GM23338 (cell line): ENCODE results near the gene BICC1.

ENCODE experiments used
- CREB1 ChIP-seq: fragments of 250-450 bp; sonication (Bioruptor Pico); IDR thresholded peaks from 2 replicates; pipeline ENCODE4 v1.5.0; 2020; ENCODE audit warnings: low read depth, mild to moderate bottlenecking, moderate library complexity
- EZH2 ChIP-seq: fragments of 200-600 bp; sonication (generic); IDR thresholded peaks from one replicate; pipeline ENCODE4 v1.8.0; 2017; ENCODE audit warnings: antibody characterized with exemption, mild to moderate bottlenecking, low read depth; ENCODE audit not compliant: unreplicated experiment
- EZH2phosphoT487 ChIP-seq: fragments of 200-600 bp; sonication (generic); IDR thresholded peaks from one replicate; pipeline ENCODE4 v1.8.1; 2018; ENCODE audit warnings: antibody characterized with exemption; ENCODE audit not compliant: unreplicated experiment
- JUNB ChIP-seq: IDR thresholded peaks from one replicate; pipeline ENCODE4 v1.6.1; 2016; ENCODE audit warnings: antibody characterized with exemption; ENCODE audit not compliant: unreplicated experiment
- NANOG ChIP-seq: IDR thresholded peaks from 2 replicates; pipeline ENCODE4 v1.6.1; 2016; ENCODE audit warnings: antibody characterized with exemption, borderline replicate concordance
- POLR2AphosphoS5 ChIP-seq: IDR thresholded peaks from 2 replicates; pipeline ENCODE4 v1.6.1; 2016; ENCODE audit warnings: antibody characterized with exemption, low read depth
- STAT1 ChIP-seq: IDR thresholded peaks from one replicate; pipeline ENCODE4 v1.6.1; 2016; ENCODE audit warnings: antibody characterized with exemption; ENCODE audit not compliant: unreplicated experiment
- TF ChIP-seq, protein P1 (sequence below), 2 experiments: fragments of 200-600 bp in 1 of 2; sonication (generic) in 1 of 2; conservative IDR thresholded peaks; 2 replicates each; pipeline versions ENCODE4 v1.5.1 to v1.6.1; 2016 to 2017; ENCODE audit warnings: antibody characterized with exemption in 2 of 2, low read depth in 2 of 2, mild to moderate bottlenecking in 2 of 2, moderate library complexity in 1 of 2
- TF ChIP-seq, protein P2 (sequence below): IDR thresholded peaks from one replicate; pipeline ENCODE4 v1.6.1; 2018; ENCODE audit warnings: antibody characterized with exemption; ENCODE audit not compliant: unreplicated experiment
- TF ChIP-seq, protein P3 (sequence below): IDR thresholded peaks from 2 replicates; pipeline ENCODE4 v1.6.1; 2016; ENCODE audit warnings: antibody characterized with exemption

DNA sequence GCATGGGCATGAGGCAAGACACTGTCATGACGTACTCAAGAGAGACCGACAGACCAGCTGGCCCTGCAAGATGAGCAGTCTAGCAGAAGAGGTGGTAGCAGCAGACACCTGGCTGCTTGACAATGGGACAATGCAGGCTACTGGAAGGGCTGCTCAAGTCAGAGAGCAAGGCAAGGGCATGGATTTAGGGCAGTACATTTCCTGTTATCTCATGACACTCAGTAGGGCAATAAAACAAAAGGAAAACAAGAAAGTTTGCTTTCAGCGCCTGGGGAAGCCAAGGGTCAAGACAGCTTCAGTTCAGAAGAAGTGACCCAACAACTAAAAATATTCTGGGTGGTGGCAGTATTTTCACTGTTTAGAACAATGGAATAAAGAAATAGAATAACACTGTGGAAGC lies 332.0 kb downstream of the BICC1 start:
- TF ChIP-seq, protein P1, sequence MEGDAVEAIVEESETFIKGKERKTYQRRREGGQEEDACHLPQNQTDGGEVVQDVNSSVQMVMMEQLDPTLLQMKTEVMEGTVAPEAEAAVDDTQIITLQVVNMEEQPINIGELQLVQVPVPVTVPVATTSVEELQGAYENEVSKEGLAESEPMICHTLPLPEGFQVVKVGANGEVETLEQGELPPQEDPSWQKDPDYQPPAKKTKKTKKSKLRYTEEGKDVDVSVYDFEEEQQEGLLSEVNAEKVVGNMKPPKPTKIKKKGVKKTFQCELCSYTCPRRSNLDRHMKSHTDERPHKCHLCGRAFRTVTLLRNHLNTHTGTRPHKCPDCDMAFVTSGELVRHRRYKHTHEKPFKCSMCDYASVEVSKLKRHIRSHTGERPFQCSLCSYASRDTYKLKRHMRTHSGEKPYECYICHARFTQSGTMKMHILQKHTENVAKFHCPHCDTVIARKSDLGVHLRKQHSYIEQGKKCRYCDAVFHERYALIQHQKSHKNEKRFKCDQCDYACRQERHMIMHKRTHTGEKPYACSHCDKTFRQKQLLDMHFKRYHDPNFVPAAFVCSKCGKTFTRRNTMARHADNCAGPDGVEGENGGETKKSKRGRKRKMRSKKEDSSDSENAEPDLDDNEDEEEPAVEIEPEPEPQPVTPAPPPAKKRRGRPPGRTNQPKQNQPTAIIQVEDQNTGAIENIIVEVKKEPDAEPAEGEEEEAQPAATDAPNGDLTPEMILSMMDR (conservative IDR thresholded peaks at IDR 0.05; ENCODE audit: low read depth in 2 of 2), result no peak
- TF ChIP-seq EZH2 (no peak), JUNB (no peak), CREB1 (CRISPR knock-in tag) (no peak), STAT1 (no peak), POLR2AphosphoS5 (no peak), EZH2phosphoT487 (no peak), NANOG (no peak)
- TF ChIP-seq, protein P2, sequence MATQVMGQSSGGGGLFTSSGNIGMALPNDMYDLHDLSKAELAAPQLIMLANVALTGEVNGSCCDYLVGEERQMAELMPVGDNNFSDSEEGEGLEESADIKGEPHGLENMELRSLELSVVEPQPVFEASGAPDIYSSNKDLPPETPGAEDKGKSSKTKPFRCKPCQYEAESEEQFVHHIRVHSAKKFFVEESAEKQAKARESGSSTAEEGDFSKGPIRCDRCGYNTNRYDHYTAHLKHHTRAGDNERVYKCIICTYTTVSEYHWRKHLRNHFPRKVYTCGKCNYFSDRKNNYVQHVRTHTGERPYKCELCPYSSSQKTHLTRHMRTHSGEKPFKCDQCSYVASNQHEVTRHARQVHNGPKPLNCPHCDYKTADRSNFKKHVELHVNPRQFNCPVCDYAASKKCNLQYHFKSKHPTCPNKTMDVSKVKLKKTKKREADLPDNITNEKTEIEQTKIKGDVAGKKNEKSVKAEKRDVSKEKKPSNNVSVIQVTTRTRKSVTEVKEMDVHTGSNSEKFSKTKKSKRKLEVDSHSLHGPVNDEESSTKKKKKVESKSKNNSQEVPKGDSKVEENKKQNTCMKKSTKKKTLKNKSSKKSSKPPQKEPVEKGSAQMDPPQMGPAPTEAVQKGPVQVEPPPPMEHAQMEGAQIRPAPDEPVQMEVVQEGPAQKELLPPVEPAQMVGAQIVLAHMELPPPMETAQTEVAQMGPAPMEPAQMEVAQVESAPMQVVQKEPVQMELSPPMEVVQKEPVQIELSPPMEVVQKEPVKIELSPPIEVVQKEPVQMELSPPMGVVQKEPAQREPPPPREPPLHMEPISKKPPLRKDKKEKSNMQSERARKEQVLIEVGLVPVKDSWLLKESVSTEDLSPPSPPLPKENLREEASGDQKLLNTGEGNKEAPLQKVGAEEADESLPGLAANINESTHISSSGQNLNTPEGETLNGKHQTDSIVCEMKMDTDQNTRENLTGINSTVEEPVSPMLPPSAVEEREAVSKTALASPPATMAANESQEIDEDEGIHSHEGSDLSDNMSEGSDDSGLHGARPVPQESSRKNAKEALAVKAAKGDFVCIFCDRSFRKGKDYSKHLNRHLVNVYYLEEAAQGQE, result no peak
- TF ChIP-seq, protein P3, sequence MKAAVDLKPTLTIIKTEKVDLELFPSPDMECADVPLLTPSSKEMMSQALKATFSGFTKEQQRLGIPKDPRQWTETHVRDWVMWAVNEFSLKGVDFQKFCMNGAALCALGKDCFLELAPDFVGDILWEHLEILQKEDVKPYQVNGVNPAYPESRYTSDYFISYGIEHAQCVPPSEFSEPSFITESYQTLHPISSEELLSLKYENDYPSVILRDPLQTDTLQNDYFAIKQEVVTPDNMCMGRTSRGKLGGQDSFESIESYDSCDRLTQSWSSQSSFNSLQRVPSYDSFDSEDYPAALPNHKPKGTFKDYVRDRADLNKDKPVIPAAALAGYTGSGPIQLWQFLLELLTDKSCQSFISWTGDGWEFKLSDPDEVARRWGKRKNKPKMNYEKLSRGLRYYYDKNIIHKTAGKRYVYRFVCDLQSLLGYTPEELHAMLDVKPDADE, result no peak
